Caco-2 (cell line): ENCODE data around the gene SLCO2A1. TPM values are rescaled to one million over a fixed set of nuclear protein-coding genes. Genes with fewer than 3 reads are reported as not detected.

ENCODE experiments used
- BruUV-seq: library from RNA; stranded (reverse); fragments of 400-500 nt; replicated peaks from 2 replicates; lab custom pipeline; 2021; lab: Mats Ljungman, UMichigan
- CTCF ChIA-PET: fragments of 300-600 bp; sonication (Branson Sonifier 250); formaldehyde crosslinking; loops from one replicate; lab custom pipeline; 2022; ENCODE audit warnings: antibody characterized with exemption; lab: Charles Lee
- POLR2A ChIA-PET: fragments of 300-600 bp; sonication (Branson Sonifier 250); formaldehyde crosslinking; loops from one replicate; lab custom pipeline; 2022; ENCODE audit warnings: antibody characterized with exemption; lab: Charles Lee
- DNase-seq, 2 experiments: peaks; one replicate each; pipeline versions ENCODE4 v3.0.0 to v3.0.0-alpha.2; 2020 to 2022
- H3K27me3 ChIP-seq: replicated peaks from 2 replicates; pipeline ENCODE4 v1.6.0; 2011; ENCODE audit warnings: low read length; ENCODE audit not compliant: control insufficient read depth, insufficient read depth
- H3K36me3 ChIP-seq: 2 replicates; pipeline ENCODE4 v1.5.1; 2011; ENCODE audit warnings: low read length; ENCODE audit not compliant: control insufficient read depth, insufficient read depth
- H3K4me1 ChIP-seq: fragments of 250-450 bp; sonication (Bioruptor Pico); 2 replicates; pipeline ENCODE4 v1.5.1; 2020; ENCODE audit warnings: mild to moderate bottlenecking
- H3K4me3 ChIP-seq: 2 replicates; pipeline ENCODE4 v1.5.1; 2011; ENCODE audit warnings: low read depth, mild to moderate bottlenecking, control low read depth, low read length
- H3K9me3 ChIP-seq: fragments of 250-450 bp; sonication (Bioruptor Pico); 2 replicates; pipeline ENCODE4 v1.5.1; 2020; ENCODE audit warnings: mild to moderate bottlenecking, moderate library complexity
- H3K27ac Mint-ChIP-seq: one replicate; pipeline ENCODE4 v1.8.0; 2022; ENCODE audit warnings: mixed read lengths; ENCODE audit not compliant: unreplicated experiment
- H3K27me3 Mint-ChIP-seq: one replicate; pipeline ENCODE4 v1.8.0; 2022; ENCODE audit warnings: mixed read lengths; ENCODE audit not compliant: insufficient read depth, unreplicated experiment
- H3K36me3 Mint-ChIP-seq: one replicate; pipeline ENCODE4 v1.8.0; 2022; ENCODE audit warnings: mild to moderate bottlenecking, mixed read lengths; ENCODE audit not compliant: insufficient read depth, unreplicated experiment
- H3K4me1 Mint-ChIP-seq: one replicate; pipeline ENCODE4 v1.8.0; 2022; ENCODE audit warnings: low read depth, mixed read lengths; ENCODE audit not compliant: unreplicated experiment
- H3K4me3 Mint-ChIP-seq: one replicate; pipeline ENCODE4 v1.8.0; 2022; ENCODE audit warnings: mild to moderate bottlenecking, moderate library complexity, mixed read lengths; ENCODE audit not compliant: unreplicated experiment
- H3K9me3 Mint-ChIP-seq: one replicate; pipeline ENCODE4 v1.8.0; 2022; ENCODE audit warnings: mixed read lengths; ENCODE audit not compliant: unreplicated experiment
- intact Hi-C: fragments of 100-400 bp; cut with micrococcal nuclease; formaldehyde crosslinking; loops from one replicate; pipeline ENCODE4 v1.10.0; 2022; ENCODE audit not compliant: unreplicated experiment
- total RNA-seq: library from RNA; stranded (reverse); gene quantifications from 2 replicates; pipeline ENCODE4 v1.2.3, GENCODE V29; 2022
- TF ChIP-seq, protein P1 (sequence below), 2 experiments: fragments of 200-600 bp in 1 of 2; IDR thresholded peaks; 1 replicate in 1 of 2; 2 replicates in 1 of 2; pipeline versions ENCODE4 v1.5.1 to v1.8.0; 2011 to 2022; ENCODE audit warnings: antibody characterized with exemption in 1 of 2, control low read depth in 1 of 2, inconsistent platforms in 1 of 2, low read depth in 1 of 2, low read length in 1 of 2, mild to moderate bottlenecking in 1 of 2, moderate library complexity in 1 of 2; ENCODE audit not compliant: insufficient read depth in 1 of 2, severe bottlenecking in 1 of 2, unreplicated experiment in 1 of 2

SLCO2A1 gene
- total RNA-seq, 1 experiment from 2014 or later, result 2.5 TPM

DNA sequence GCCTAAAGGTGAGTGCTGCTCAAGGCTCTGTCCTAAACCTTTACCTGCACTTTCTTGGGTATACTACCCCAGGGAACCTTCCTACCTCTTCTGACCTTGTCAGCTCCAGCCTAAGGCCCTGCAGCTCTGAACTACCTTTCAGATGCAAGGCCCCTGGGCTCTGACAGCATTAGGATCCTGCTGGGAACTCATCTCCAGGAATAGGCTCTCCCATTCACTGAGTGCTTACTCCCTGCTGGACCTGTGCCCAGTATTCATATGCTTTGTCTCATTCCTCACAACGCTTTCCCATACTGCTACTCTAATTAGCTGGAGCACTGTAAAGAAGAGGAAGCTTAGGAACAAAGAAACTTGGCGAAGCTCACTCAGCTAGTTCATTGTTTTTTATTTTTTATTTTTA lies 80.3 kb downstream of the SLCO2A1 start:
- H3K27me3 ChIP-seq, result no peaks in the 10 kb centered on the region
- Mint-ChIP-seq H3K4me3 (no peak overlapping the region), H3K27me3 (no peaks in the 10 kb centered on the region), H3K9me3 (no peaks in the 10 kb centered on the region), H3K4me1 (no peaks in the 10 kb centered on the region), H3K27ac (no peak overlapping the region), H3K36me3 (no peaks in the 10 kb centered on the region)
- CTCF ChIA-PET, result no interaction called here
- intact Hi-C loops, result no loop called here
- POLR2A ChIA-PET, result no interaction called here
- no peaks in the 10 kb centered on the region for H3K4me1 ChIP-seq
- TF ChIP-seq, protein P1, sequence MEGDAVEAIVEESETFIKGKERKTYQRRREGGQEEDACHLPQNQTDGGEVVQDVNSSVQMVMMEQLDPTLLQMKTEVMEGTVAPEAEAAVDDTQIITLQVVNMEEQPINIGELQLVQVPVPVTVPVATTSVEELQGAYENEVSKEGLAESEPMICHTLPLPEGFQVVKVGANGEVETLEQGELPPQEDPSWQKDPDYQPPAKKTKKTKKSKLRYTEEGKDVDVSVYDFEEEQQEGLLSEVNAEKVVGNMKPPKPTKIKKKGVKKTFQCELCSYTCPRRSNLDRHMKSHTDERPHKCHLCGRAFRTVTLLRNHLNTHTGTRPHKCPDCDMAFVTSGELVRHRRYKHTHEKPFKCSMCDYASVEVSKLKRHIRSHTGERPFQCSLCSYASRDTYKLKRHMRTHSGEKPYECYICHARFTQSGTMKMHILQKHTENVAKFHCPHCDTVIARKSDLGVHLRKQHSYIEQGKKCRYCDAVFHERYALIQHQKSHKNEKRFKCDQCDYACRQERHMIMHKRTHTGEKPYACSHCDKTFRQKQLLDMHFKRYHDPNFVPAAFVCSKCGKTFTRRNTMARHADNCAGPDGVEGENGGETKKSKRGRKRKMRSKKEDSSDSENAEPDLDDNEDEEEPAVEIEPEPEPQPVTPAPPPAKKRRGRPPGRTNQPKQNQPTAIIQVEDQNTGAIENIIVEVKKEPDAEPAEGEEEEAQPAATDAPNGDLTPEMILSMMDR (IDR thresholded peaks at IDR 0.05; ENCODE audit: insufficient read depth in 1 of 2, low read depth in 1 of 2, low read length in 1 of 2, severe bottlenecking in 1 of 2, unreplicated experiment in 1 of 2), result no peak
- no peak overlapping the region for H3K4me3 ChIP-seq
- no peaks in the 10 kb centered on the region for H3K9me3 ChIP-seq
- no peaks in the 10 kb centered on the region for H3K36me3 ChIP-seq
- BruUV-seq, result no TSS peak
- no peak for DNase-seq

DNA sequence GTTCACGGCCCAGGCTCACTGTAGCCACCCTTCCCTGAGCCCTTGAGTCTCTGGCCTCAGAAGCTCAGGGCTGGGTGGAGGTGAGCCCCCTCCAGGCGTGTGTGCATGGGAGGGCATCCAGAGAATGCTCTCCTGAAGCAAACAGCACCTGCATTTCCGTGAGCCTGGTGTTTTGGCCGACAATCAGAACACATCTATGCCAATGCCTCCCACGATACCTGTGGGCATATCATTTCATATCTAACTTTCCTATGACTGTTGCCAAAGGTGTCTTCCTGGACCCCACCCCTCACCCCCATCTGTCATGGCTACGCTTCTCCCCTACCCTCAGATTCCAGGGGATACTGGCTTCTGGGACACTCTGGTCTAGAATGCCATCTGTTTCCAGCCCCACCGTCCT lies 80.7 kb downstream of the SLCO2A1 start:
- no peak overlapping the region for H3K27ac Mint-ChIP-seq
- H3K9me3 ChIP-seq, result no peaks in the 10 kb centered on the region
- no peak overlapping the region for H3K4me3 ChIP-seq
- CTCF ChIA-PET, result no interaction called here
- no peaks in the 10 kb centered on the region for H3K27me3 ChIP-seq
- no peak overlapping the region for H3K4me3 Mint-ChIP-seq
- H3K4me1 Mint-ChIP-seq, result peaks cover 2% of the 10 kb centered on the region
- H3K4me1 ChIP-seq, result no peaks in the 10 kb centered on the region
- H3K9me3 Mint-ChIP-seq, result no peaks in the 10 kb centered on the region
- no TSS peak for BruUV-seq
- no peaks in the 10 kb centered on the region for H3K36me3 Mint-ChIP-seq
- no peaks in the 10 kb centered on the region for H3K36me3 ChIP-seq
- intact Hi-C loops, result no loop called here
- POLR2A ChIA-PET, result no interaction called here
- no peak for DNase-seq
- TF ChIP-seq, protein P1 (IDR thresholded peaks at IDR 0.05; ENCODE audit: insufficient read depth in 1 of 2, low read depth in 1 of 2, low read length in 1 of 2, severe bottlenecking in 1 of 2, unreplicated experiment in 1 of 2), result no peak
- H3K27me3 Mint-ChIP-seq, result no peaks in the 10 kb centered on the region

DNA sequence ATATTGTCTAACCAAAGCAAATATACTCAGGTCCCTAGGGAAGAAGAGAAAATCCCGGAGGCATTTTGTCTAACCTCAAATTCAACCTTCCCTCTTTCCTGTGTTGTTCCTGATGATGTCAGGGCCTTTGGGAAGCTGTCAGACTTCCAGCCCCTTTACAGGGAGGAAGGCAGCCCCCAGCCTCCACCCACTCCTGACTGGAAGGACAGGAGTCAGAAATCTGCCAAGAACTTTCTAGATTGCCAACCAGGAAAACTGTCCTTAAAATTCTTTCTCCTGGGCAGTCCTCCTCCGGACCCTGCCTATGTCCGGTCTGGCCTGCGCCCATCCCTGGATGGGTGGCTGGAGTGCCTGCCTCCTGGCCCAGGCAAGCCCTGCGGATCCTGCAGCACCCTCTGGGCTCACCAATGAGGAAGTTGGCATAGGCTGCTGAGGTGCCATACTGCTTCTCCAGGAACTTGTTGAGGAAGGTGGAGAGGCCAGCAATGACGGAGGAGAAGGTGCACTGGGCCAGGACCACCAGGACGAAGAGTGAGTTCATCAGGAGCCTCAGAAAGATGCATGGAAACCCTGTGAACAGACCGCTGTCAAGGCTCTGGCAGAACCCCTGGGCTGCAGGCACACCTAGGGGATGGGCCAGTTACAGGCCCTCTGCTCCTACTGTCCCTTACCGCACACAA lies 81.5 kb downstream of the SLCO2A1 start:
- intact Hi-C loops, result no loop called here
- ChIA-PET CTCF (no interaction called here), POLR2A (no interaction called here)
- TF ChIP-seq, protein P1 (IDR thresholded peaks at IDR 0.05; ENCODE audit: insufficient read depth in 1 of 2, low read depth in 1 of 2, low read length in 1 of 2, severe bottlenecking in 1 of 2, unreplicated experiment in 1 of 2), result no peak
- peaks cover 6% of the 10 kb centered on the region; the same call in 1 of the 2 replicates for H3K4me1 ChIP-seq
- no TSS peak for BruUV-seq
- no peaks in the 10 kb centered on the region for H3K9me3 ChIP-seq
- Mint-ChIP-seq H3K36me3 (no peaks in the 10 kb centered on the region), H3K27me3 (no peaks in the 10 kb centered on the region), H3K27ac (no peak overlapping the region), H3K4me3 (no peak overlapping the region), H3K4me1 (peaks cover 6% of the 10 kb centered on the region), H3K9me3 (no peaks in the 10 kb centered on the region)
- H3K36me3 ChIP-seq, result no peaks in the 10 kb centered on the region
- H3K27me3 ChIP-seq, result no peaks in the 10 kb centered on the region
- H3K4me3 ChIP-seq, result no peak overlapping the region
- no peak for DNase-seq
